Measurements from ENCODE around the gene HS3ST4. TPM values are rescaled to one million over a fixed set of nuclear protein-coding genes. Genes with fewer than 3 reads are reported as not detected.

The HS3ST4 gene
- total RNA-seq, 2 experiments from 2014 or later, result not detected

GRCh38 chr16:25713785-25714570 is 22.2 kb downstream of the HS3ST4 start:
- no peak for ATAC-seq
- CTCF ChIA-PET, result no interaction called here
- POLR2A ChIA-PET, result interaction anchor here (0.9 kb wide), 1 partner anchor 14 kb away, joined by 3 read pairs; no protein-coding TSS in a partner anchor
- Mint-ChIP-seq H3K4me1 (ENCODE audit: low read depth) (no peaks in the 10 kb centered on the region), H3K4me3 (no peak overlapping the region), H3K36me3 (ENCODE audit: low read depth) (no peaks in the 10 kb centered on the region), H3K27ac (no peak overlapping the region), H3K27me3 (peaks cover 7% of the 10 kb centered on the region), H3K9me3 (no peaks in the 10 kb centered on the region)
- DNase-seq, result no peak
- TF ChIP-seq CTCF (IDR thresholded peaks at IDR 0.05), result no peak
- intact Hi-C loops (cut with micrococcal nuclease), result no loop called here

GRCh38 chr16:25716186-25716585 is 24.4 kb downstream of the HS3ST4 start:
- Mint-ChIP-seq H3K4me1 (ENCODE audit: low read depth) (no peaks in the 10 kb centered on the region), H3K9me3 (no peaks in the 10 kb centered on the region), H3K36me3 (ENCODE audit: low read depth) (no peaks in the 10 kb centered on the region), H3K27me3 (peaks cover 5% of the 10 kb centered on the region), H3K4me3 (no peak overlapping the region), H3K27ac (no peak overlapping the region)
- no peak for TF ChIP-seq CTCF (IDR thresholded peaks at IDR 0.05)
- ATAC-seq, result no peak
- CTCF ChIA-PET, result no interaction called here
- POLR2A ChIA-PET, result no interaction called here
- DNase-seq, result no peak
- intact Hi-C loops (cut with micrococcal nuclease), result no loop called here

- Mint-ChIP-seq H3K36me3 (ENCODE audit: low read depth) (no peaks in the 10 kb centered on the region), H3K4me3 (no peak overlapping the region), H3K27me3 (no peaks in the 10 kb centered on the region), H3K4me1 (ENCODE audit: low read depth) (no peaks in the 10 kb centered on the region), H3K9me3 (no peaks in the 10 kb centered on the region), H3K27ac (no peak overlapping the region)
- no peak for TF ChIP-seq CTCF (IDR thresholded peaks at IDR 0.05)
- intact Hi-C loops (cut with micrococcal nuclease), result no loop called here
- DNase-seq (no peak), ATAC-seq (no peak)
- ChIA-PET CTCF (no interaction called here), POLR2A (no interaction called here)
Measured at GRCh38 chr16:25721439-25721838, 29.7 kb downstream of the HS3ST4 start.

- intact Hi-C loops (cut with micrococcal nuclease), result no loop called here
- ChIA-PET POLR2A (no interaction called here), CTCF (no interaction called here)
- no peak for ATAC-seq
- no peak for TF ChIP-seq CTCF (IDR thresholded peaks at IDR 0.05)
- H3K9me3 Mint-ChIP-seq, result no peaks in the 10 kb centered on the region
- H3K36me3 Mint-ChIP-seq (ENCODE audit: low read depth), result no peaks in the 10 kb centered on the region
- no peaks in the 10 kb centered on the region for H3K4me1 Mint-ChIP-seq (ENCODE audit: low read depth)
- H3K4me3 Mint-ChIP-seq, result no peak overlapping the region
- DNase-seq, result no peak
- no peak overlapping the region for H3K27ac Mint-ChIP-seq
- peaks cover 3% of the 10 kb centered on the region for H3K27me3 Mint-ChIP-seq
Measured at GRCh38 chr16:25726430-25727098, 34.8 kb downstream of the HS3ST4 start.

- Mint-ChIP-seq H3K27ac (no peak overlapping the region), H3K4me3 (no peak overlapping the region), H3K27me3 (peaks cover 5% of the 10 kb centered on the region), H3K36me3 (ENCODE audit: low read depth) (no peaks in the 10 kb centered on the region), H3K4me1 (ENCODE audit: low read depth) (no peaks in the 10 kb centered on the region), H3K9me3 (no peaks in the 10 kb centered on the region)
- DNase-seq, result no peak
- intact Hi-C loops (cut with micrococcal nuclease), result no loop called here
- no peak for TF ChIP-seq CTCF (IDR thresholded peaks at IDR 0.05)
- ATAC-seq, result no peak
- CTCF ChIA-PET, result no interaction called here
- POLR2A ChIA-PET, result no interaction called here
Measured at GRCh38 chr16:25729188-25729915, 37.6 kb downstream of the HS3ST4 start.

All from activated CD8-positive, alpha-beta T cell treated with anti-CD3 and anti-CD28 coated beads for 36 hours (primary cell).